ENCODE measurements around the gene LAPTM5.

DNA sequence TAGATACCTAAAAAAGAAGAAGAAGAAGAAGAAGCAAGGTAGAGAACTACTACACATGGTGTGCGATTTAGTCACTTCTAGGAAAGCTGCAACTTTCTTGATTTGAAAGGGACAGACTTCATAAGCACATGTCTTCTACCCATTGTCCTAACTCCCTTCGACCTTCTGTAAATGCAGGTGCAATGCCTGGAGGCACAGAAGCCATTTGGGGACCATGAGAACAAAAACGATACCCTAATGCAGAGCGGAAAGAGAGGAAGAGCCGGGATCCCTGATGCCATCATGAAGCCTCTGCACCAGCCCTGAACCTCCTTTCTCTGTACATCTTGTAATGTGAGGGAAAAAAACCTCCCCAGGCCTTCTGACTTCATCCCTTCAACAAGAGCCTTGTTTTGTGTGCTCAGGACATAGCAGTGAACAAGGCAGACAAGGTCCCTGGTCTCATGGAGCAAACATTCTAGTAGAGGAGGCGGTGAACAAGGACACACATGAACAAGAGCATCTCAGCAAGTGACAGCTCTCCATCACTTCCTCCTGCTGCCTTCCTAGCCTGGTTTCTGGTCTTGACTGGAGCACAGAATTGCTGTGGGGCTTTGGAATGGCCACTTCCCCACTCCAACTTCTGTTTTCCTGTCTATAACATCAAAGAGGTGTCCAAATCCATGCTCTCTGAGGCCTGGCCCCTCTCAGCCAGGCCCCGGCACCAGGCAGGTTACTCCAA lies 5.5 kb upstream of the LAPTM5 start:
- TF ChIP-seq CTCF (IDR thresholded peaks at IDR 0.05) (no peak), POLR2A (IDR thresholded peaks at IDR 0.05) (no peak)
